ENCODE results near the gene THSD1. TPM values are rescaled to one million over a fixed set of nuclear protein-coding genes. Genes with fewer than 3 reads are reported as not detected.
"Not testable (repeated sequence)": the region's sequence is repeated elsewhere in the genome, so short reads cannot be mapped to it uniquely, and the experiment has no call there.

Gene THSD1
- total RNA-seq, 1 donor from 2014 or later: 29.0 TPM

- DNase-seq (ENCODE audit: low read depth): not testable (repeated sequence)
These were observed 2.2 kb upstream of the THSD1 start for GRCh38 chr13:52408071-52408658.

DNA sequence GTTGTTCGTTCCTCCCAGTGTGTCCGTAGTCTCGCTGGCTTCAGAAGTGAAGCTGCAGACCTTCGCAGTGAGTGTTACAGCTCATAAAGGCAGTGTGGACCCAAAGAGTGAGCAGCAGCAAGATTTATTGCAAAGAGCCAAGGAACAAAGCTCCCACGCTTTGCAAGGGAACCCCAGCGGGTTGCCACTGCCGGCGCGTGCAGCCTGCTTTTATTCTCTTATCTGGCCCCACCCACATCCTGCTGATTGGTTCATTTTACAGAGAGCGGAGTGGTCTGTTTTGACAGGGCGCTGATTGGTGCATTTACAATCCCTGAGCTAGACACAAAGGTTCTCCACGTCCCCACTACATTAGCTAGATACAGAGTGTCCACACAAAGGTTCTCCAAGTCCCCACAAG, 1.5 kb upstream of the THSD1 start:
- not testable (repeated sequence) for DNase-seq (ENCODE audit: low read depth)

DNA sequence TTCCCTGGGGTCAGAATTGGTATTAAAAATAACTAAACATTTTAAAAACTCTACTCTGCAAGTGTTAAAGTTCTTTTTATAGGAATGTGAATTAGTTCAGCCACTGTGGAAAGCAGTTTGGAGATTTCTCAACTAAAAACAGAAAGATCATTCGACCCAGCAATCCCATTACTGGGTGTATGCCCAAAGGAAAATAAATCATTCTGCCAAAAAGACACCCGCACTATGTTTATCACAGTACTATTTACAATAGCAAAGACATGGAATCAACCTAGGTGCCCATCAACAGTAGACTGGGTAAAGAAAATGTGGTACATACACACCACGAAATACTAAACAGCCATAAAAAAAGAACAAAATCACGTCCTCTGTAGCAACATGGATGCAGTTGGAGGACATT, 657 bp upstream of the THSD1 start:
- DNase-seq (ENCODE audit: low read depth): no peak

DNA sequence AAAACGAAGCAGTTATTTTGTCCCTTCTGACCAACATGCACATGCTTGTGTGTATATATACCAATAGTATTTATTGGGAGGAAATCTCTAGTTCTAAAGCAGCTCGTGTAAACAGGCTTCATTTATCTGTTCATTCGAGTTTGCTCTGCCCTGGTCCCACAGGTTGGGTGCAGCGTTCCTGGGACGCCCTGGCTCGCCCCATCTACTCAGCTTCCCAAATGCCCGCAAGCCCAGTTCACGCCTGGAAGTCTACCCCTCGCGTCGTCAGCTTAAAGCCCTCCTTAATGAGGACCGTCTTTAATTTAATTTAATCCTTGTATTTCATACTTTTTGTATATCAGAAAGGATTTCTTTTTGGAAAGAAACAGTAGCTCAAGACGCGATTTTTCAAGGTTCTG, 604 bp downstream of the THSD1 start:
- peak; percentile 42 for DNase-seq (ENCODE audit: low read depth)

GRCh38 chr13:52399708-52400107, 6.3 kb downstream of the THSD1 start:
- no peak for DNase-seq (ENCODE audit: low read depth)

GRCh38 chr13:52399046-52399445, 6.9 kb downstream of the THSD1 start:
- DNase-seq (ENCODE audit: low read depth): no peak

GRCh38 chr13:52395704-52396103, 10.3 kb downstream of the THSD1 start:
- DNase-seq (ENCODE audit: low read depth): no peak

GRCh38 chr13:52394586-52394985, 11.4 kb downstream of the THSD1 start:
- DNase-seq (ENCODE audit: low read depth): no peak

- no peak for DNase-seq (ENCODE audit: low read depth)
These were observed 12.2 kb downstream of the THSD1 start for GRCh38 chr13:52393572-52394357.

DNA sequence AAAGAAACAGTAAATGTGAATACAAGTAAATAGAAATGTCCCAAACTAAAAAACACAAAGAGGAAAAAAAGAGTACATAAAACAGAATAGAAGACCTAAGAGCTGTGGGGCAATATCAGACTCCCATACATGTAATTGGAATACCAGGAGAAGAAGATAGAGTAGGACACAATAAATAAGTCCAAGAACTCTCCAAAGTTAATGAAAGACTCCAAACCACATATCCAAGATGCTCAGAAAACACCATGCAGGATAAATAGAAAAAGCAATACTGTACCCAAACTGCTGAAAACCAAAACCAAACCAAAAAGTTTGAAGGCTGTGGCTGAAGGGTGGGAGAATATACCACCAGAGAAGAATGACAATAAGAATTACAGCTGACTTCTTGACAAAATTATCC, 18.3 kb downstream of the THSD1 start:
- DNase-seq (ENCODE audit: low read depth): no peak

DNA sequence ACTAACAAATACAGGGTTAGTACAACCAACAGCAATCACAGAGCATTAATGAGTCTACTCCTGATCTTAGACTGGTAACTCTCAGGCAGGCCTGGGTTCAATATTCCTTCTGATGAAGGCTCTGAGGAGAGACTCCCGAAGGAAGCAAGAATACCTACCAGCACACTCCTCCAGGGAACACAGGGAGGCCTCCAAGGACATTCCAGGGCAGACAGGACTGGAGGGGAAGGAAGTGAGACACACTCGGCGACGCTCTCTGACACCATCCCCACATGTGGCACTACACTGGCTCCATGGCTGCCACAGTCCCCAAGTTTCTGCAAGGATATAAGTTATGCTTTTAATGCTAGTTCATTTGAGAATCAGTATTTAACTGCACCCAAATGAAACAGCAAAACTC, 20.1 kb downstream of the THSD1 start:
- DNase-seq (ENCODE audit: low read depth): no peak

DNA sequence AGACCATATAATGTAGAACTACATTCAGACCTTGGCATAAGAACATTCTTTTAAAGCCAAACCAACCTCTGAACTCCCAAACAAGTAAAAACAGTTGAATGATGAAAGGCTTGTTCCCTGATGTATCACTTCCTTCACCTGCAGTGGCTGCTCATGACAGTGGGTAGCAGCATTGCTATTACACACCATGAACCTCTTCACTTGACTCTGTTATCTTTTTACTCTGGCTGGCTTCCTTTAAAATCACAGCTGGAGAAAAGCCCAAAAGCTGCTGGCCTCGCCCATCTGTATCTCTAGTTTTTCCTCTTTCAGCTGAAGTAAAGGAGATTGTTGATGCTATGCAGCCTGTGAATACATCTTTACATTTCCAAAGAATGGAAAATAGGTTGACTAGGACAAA, 22.6 kb downstream of the THSD1 start:
- DNase-seq (ENCODE audit: low read depth): no peak

DNA sequence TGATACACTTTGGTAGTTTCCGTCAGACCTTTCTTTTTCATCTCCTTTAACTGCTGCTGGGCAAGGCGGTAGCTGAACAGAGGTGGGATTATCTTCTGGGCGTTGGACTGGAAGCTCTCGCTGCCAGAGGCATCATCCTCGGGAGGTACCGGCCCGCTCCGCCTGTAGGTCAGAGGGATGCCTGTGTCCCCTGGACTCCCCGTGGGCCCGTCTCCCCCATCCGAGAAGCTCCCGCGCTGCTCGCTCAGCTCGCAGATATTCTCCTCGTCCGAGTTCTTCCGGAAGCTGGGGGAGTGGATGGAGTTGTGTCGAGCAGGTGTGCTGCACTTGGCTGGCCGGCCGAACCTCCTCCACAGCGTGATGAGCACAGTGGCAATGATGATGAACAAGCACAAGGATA, 27.7 kb downstream of the THSD1 start:
- DNase-seq (ENCODE audit: low read depth): no peak

DNA sequence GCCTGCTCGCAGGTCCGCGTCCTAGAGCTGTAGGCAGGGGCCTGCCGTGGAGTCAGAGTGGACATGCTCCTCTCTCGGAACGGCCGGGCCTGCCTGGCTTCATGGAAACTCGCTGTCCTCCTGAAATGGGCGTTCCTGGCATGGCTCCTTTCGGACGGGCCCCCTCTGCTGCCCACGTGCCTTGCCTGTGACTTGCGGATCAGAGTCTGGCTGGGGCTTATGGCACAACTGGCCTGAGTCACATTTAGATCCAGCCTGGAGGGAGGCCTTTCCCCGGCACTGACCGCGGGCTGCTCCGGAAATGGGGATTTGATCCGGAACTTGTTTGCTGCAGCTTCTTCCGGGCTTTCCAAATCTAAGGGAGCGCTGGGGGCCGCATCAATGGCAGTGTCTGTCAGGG, 28.1 kb downstream of the THSD1 start:
- DNase-seq (ENCODE audit: low read depth): no peak

GRCh38 chr13:52374873-52375411, 31.0 kb downstream of the THSD1 start:
- no peak for DNase-seq (ENCODE audit: low read depth)

DNA sequence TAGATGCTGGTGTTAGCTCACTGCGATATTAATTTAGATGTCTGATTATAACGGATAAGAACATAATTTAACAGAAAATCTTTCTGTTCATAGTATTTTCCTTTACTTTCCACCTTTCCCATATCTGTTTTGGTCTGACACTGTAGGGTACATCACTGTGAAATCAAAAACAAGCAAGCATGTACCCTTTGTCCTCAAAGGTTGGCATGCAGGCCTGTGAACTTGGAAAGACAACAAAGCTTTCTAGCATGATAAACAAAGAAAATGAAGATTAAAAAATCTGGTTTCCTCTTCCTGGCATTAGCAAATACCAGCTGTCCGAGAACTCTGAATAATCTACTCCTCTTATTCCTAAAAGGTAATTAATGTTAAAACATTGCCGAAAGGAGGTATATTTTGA, 31.6 kb downstream of the THSD1 start:
- DNase-seq (ENCODE audit: low read depth): no peak

DNA sequence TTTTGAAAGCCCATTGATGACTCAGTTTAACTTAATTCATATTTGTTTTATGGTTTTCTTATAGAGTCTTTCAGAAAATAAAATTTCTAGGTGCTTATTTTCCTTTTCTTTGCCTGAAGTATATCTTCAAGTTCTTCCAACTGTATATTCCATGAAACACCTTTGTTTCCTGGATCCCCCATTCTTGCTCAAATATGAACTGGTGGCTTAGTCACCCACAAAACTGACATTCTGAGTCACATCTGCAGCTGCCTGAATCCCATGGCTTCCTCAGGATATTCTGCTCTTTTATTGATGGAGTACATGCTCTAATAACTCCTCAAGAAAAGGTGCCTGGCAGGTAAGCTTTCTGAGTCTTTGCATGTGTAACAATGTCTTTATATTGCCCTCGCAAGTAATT, 32.7 kb downstream of the THSD1 start:
- peak; percentile 36 for DNase-seq (ENCODE audit: low read depth)

DNA sequence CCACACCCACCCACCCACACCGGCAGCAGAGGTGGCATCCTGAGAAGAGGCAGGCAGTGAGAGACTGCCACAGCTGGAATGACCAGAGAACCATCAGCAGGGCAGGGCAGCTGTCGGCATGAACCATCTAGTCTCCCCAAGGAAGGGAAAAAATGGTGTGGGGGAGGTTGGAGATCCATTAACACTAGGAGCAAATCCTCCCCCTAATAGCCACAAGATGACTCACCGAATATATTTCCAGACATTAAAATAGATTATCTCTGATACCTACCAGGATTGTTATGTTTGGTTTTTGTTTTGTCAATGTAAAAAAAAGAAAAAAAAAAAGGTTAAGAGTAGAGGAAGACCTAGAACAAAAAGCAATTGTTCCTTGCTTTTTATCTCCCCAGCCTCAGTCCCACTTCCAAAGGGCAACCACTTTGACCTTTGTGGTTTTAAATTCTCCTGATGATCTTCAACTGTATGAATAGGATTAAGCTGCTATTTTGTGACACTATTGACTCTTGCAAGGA, 34.2 kb downstream of the THSD1 start:
- DNase-seq (ENCODE audit: low read depth): peak; percentile 97

GRCh38 chr13:52366291-52366690, 39.7 kb downstream of the THSD1 start:
- no peak for DNase-seq (ENCODE audit: low read depth)

- not testable (repeated sequence) for DNase-seq (ENCODE audit: low read depth)
These were observed 43.6 kb downstream of the THSD1 start for GRCh38 chr13:52362169-52362887.

- DNase-seq (ENCODE audit: low read depth): no peak
These were observed 44.7 kb downstream of the THSD1 start for GRCh38 chr13:52361225-52361624.

DNA sequence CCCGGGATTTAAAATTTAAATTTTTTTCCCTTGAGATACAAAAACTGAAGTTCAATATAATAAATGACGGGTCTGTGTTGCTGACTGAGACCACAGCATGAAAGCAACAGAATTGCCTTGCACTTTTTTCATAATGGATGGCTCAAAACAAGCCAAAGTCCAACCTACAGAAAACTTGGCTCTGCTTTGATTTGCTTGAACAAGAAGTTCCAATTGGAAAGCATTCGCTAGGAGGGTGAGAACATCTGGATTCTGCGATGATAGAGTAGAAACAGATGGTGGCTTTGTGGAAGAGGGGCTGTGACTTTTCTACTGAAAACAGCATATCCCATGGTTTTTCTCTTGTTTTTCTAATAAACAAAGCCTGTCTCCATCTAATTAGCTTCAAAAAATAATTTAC, 46.4 kb downstream of the THSD1 start:
- peak; percentile 48 for DNase-seq (ENCODE audit: low read depth)
